ENCODE results near the gene TRIP12.
A peak's percentile ranks its signal among the peaks of the same experiment; 100 is the strongest.
"Not testable (repeated sequence)": the region's sequence is repeated elsewhere in the genome, so short reads cannot be mapped to it uniquely, and the experiment has no call there.

TRIP12 gene

GRCh38 chr2:229921892-229922448 is at the start of gene TRIP12:
TSS of gene TRIP12 (minus strand) at chr2:229922009. CDS start at chr2:229880079, 41,930 bp downstream.
- DNase-seq (ENCODE audit: low read depth): peak; percentile 77

- no peak for DNase-seq (ENCODE audit: low read depth)
Observed at GRCh38 chr2:229971298-229971790, 49.5 kb upstream of the TRIP12 start.

DNA sequence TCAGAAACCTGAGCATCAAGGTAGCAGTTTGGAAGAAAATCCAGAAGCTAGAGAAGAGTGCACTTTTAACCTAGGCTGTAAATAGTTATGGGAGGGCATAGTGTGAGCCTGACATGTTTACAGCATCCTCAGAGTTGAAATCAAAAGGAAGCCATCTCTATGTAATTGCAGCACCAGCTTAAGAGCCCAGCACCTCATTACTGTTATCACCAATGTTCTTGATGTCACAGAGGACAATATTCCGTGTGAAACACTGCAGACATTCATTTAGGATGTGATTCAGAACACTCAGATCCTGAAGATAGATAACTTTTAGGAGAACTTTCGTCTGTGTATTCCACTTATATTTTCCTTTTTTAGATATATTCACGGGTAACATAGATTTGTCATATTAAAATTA is 48.6 kb upstream of the TRIP12 start:
- no peak for DNase-seq (ENCODE audit: low read depth)

DNA sequence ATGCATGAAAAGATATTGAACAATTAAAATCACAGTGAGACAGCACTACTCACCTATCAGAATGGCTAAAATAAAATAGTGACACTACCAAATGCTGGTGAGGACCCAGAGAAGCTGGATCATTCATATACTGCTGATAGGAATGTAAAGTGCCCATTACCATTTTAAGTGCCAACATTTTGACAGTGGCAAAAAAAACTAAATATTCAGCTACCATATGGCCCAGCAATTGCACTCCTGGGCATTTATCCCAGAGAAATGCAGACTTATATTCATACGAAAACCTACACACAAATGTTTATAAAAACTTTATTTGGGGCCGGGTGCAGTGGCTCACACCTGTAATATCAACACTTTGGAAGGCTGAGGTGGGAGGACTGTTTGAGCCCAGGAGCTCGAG is 48.1 kb upstream of the TRIP12 start:
- no peak for DNase-seq (ENCODE audit: low read depth)

DNA sequence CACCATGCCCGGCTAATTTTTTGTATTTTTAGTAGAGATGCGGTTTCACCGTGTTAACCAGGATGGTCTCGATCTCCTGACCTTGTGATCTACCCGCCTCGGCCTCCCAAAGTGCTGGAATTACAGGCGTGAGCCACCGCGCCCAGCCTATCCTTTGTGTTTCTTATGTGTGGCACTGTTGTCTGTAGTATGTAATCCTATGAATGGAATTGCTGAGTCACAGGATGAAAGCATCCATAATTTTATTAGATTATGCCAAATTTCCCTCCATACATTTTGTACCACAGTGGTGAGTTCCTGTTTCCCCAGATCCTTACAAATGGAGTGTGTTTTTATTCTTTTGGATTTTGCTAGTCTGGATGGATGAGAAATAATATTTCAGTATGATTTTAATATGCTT is 41.8 kb upstream of the TRIP12 start:
- not testable (repeated sequence) for DNase-seq (ENCODE audit: low read depth)

DNA sequence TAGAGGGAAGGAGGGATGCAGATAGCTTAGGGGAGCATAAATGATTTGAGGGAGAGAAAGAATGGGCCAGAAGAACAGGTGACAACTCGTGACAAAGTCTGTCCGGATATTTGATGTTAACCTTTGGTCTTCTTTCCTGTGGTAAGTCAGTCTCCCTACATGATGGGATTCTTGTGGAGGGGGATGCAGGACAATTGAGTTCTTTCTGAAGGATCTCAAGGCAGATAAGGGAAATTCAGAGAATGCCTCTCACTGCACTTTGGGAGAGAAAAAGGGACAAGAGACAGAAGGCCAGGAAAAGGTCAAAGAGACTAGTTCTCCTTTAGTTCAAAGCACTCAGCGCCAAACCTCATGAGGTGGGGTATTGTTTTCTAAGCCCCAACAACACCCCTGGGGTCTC is 34.7 kb upstream of the TRIP12 start:
- no peak for DNase-seq (ENCODE audit: low read depth)

DNA sequence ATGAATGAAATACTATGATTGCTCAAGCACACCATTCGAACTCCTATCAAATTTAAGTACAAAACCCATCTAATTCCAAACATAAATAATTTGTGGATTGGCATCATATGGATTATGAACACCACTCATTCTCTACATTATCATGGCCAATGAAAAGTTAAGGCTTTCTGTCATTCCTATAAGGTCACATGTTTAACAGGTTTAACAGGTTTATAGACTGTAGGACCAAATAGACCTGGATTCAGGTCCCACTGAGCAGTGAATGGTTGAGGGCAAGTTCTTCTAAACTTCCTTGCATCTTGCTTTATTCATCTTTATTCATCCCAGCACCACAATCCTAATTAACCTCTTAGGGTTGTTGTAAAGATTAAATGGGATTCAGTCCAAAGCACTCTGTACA is 33.9 kb upstream of the TRIP12 start:
- DNase-seq (ENCODE audit: low read depth): no peak

GRCh38 chr2:229952256-229952835 is 30.5 kb upstream of the TRIP12 start:
- DNase-seq (ENCODE audit: low read depth): no peak

DNA sequence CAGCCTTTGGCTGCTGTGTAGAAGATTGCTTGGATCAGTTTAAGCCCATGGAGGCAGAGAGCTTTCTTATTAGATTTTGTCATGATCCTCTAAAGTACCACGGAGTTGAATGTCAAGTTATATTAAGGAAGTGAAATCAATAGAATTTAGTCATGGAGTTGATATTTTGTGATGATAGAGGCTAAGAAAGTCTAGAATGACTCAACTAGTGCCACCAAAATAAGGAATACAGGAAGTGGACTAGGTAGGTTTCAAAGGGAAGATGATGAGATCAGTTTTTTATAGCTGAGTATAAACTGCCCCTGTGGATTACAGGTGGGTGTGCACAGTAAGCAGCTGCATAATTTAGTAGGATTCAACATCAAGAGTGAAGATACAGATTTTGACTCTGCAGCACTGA is 25.7 kb upstream of the TRIP12 start:
- no peak for DNase-seq (ENCODE audit: low read depth)

- DNase-seq (ENCODE audit: low read depth): no peak
Observed at GRCh38 chr2:229945975-229946374, 24.2 kb upstream of the TRIP12 start.

DNA sequence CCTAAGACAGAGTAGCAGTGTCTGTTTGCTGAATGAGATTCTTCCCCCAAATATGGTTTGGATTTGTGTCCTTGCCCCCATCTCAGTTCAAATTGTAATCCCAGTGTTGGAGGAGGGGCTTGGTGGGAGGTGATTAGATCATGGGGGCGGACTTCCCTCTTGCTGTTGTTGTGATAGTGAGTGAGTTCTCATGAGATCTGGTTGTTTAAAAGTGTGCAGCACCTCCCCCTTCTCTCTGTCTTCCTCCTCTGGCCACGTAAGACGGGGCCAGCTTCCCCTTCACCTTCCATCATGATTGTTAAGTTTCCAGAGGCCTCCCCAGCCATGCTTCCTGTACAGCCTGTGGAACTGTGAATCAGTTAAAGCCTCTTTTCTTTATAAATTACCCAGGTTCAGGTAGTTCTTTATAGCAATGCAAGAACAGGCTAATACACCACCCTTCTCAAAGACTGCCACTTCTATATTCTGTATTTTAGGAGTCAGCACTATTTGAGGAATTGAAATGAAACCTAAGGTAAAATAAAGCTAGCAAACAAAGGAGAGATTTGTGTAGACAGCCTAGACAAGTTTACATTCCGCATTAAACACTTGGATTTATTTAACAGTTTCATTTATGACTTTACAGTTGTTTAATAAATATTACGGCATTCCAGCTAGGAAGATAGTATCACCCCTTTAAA is 22.1 kb upstream of the TRIP12 start:
- DNase-seq (ENCODE audit: low read depth): no peak

DNA sequence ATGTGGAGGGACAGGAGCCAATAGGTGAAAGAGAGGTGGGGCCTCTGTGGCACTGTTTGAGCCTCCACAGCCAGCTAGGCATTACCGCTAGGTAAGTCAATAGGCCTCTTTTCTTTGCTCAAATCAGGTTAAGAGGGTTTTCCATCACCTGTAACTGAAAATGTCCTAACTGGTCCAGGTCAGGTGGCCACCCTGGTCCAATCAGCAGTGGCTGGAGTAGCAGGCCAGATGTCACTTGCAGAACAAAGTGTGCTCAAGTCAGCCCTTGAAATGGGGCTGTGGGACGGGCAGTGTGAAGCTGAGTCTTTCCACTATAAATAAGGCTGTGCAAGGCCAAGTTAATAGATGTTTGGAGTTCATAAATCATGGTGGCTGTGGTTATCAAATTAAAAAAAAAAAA is 21.4 kb upstream of the TRIP12 start:
- DNase-seq (ENCODE audit: low read depth): no peak

GRCh38 chr2:229942671-229943070 is 20.9 kb upstream of the TRIP12 start:
- no peak for DNase-seq (ENCODE audit: low read depth)

- no peak for DNase-seq (ENCODE audit: low read depth)
Observed at GRCh38 chr2:229937537-229937936, 15.7 kb upstream of the TRIP12 start.

- DNase-seq (ENCODE audit: low read depth): no peak
Observed at GRCh38 chr2:229931241-229931640, 9.4 kb upstream of the TRIP12 start.

DNA sequence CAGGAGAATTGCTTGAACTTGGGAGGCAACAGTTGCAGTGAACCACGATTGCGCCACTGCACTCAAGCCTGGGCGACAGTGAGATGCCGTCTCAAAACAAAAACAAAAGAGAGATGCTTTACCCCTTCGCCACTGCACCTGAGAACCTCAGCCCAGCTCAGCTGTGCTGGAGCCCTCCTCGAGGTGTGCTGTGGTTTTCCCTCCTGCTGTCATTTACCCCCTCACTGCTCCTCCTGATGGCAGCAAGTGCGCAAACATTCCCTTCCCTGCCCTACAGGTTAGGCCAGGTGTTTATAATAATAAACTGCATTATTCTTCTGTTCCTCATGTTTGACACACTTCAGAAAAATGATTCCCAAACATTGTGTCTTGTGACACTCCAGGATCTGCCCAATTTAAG is 8.8 kb upstream of the TRIP12 start:
- DNase-seq (ENCODE audit: low read depth): no peak

DNA sequence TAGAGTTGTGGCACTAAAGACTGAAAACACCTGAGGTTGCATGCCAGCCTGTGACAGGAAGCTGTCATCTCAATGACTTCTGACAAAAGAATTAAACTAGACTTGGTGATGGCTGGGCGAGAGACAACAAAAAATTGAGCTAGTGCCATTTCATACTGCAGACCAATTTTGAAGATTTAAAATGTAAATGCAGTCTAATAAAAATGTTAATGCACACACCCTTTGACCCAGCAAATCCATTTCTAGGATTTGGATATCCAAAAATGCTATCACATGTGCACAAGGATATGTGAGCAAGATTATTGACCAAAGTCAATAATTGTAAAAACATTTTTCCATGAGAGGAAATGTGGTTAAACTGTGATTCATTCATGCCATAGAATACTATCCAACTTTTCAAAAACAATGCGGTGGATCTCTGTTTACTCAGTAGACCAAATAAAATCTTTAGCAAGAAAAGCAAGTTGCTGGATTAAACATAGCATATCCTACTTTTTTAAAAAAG is 6.1 kb upstream of the TRIP12 start:
- DNase-seq (ENCODE audit: low read depth): no peak

- no peak for DNase-seq (ENCODE audit: low read depth)
Observed at GRCh38 chr2:229925201-229925600, 3.4 kb upstream of the TRIP12 start.

DNA sequence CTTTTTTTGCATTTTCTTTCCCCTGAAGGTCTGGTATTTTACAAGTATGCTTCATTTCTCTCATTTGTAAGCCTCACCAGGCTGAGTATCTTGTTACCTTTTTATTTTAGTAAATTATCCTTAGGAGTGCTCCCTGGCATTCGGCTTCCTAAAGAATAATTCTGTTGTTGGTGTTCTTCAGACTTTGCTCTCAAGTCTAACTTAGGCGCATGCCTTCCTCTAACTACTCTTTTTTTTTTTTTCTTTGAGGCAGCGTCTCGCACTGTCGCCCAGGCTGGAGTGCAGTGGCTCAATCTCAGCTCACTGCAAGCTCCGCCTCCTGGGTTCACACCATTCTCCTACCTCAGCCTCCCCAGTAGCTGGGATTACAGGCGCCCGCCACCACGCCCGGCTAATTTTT is 2.7 kb upstream of the TRIP12 start:
- DNase-seq (ENCODE audit: low read depth): not testable (repeated sequence)

- peak; percentile 81 for DNase-seq (ENCODE audit: low read depth)
Observed at GRCh38 chr2:229922449-229923386, 909 bp upstream of the TRIP12 start, which contains the start of gene FBXO36. TSS of gene FBXO36 (plus strand) at chr2:229922503. CDS start at chr2:229922514, 11 bp downstream.

- DNase-seq (ENCODE audit: low read depth): peak; percentile 43
Observed at GRCh38 chr2:229921101-229921891, 513 bp downstream of the TRIP12 start.
